ENCODE results near the gene BMI1.
A peak's percentile ranks its signal among the peaks of the same experiment; 100 is the strongest.

BMI1 gene

GRCh38 chr10:22319980-22320558, 830 bp upstream of the BMI1 start:
- peak; percentile 19 for DNase-seq

- peak; percentile 16 for DNase-seq
Observed at GRCh38 chr10:22321156-22321923, 441 bp downstream of the BMI1 start.

DNA sequence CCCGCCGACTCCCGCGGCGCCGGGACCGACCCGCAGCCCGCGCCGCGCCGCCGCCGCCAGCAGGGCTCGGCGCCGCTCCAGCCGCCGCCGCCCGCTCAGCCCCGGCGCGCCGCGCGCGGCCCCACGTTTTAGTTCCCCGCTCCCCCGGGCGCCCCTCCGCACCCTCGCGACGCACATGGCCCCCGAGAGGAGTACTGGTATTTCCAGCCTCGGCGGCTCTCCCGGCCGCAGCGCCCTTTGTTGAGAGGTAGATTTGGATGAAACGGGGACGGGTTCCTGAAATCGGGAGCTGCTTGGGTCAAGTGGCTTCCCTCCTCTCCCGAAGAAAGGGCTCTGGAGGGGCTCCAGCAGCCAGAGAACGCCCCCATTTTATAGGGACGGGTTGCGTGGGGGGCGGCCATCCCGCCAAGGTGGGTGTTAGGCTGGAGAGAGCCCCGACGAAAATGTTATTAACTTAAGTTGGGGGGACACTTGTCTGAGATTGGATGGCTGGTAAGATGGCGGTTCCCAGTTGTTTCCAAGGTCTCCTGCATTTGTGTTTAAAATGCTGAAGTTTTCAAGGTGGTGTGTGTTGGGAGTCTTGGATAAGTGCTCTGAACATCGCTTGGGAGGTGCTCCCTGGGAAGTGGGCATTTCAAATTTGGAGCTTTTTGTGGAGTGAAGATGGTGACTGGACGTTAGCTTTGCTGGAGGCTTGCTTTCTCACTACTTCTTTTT, 1.2 kb downstream of the BMI1 start:
- no peak for DNase-seq

- no peak for DNase-seq
Observed at GRCh38 chr10:22322641-22323160, 1.8 kb downstream of the BMI1 start.

DNA sequence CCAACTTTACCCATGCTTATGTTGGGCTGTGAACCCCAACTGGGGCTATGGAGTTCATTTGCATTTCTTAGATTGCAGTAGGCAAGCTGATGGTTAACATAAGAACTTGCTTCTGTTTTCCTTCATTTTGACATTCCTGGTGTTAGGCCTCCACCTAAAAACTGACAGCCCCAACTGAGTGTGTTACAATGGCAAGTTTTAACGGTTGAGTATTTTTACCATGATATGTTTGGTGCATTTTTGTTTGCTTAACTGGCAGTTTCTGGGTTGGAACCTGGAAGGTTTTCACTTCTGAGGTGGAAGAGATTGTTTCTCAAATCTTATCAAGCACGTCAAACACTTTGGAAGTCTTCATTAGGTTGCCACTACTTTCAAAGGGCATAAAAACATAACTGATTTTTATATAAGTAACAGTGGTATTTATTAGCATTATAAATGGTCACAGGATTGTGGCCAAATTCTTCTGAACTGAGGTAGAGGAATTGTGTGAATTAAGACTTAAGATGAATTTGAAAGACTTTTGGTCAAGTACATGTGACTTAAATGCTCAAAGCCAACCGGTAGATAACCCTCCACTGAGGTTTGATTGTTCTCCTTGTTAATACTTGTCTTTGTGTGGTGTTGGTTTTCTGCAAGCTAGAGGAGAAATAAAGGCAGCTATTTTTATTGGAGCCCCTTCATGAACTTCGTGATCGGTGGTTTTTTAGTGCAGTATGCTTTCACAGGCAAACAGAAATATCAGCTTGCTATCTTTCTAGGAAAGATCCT, 2.8 kb downstream of the BMI1 start:
- no peak for DNase-seq

DNA sequence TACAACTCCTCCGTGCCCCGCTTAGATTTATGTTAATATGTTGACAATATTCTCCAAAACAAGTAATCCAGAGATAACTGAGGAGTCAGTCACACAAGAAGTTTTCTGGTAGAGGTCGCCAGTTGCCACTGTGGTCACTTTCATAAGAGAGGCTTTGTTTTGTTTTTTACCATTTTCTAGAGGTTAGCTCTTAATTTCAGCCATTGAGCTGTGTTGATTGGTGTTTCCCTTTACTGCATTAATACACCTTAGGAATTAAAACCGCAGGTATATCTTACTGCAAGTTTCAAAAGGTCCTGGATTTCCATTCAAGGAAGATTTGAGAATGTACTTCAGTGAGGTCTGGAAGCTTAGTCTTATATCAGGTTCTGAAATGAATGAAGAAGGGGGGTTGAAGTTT, 3.5 kb downstream of the BMI1 start:
- no peak for DNase-seq

- no peak for DNase-seq
Observed at GRCh38 chr10:22324893-22325271, 4.0 kb downstream of the BMI1 start.

- peak; percentile 26 for DNase-seq
Observed at GRCh38 chr10:22325272-22326144, 4.6 kb downstream of the BMI1 start.

DNA sequence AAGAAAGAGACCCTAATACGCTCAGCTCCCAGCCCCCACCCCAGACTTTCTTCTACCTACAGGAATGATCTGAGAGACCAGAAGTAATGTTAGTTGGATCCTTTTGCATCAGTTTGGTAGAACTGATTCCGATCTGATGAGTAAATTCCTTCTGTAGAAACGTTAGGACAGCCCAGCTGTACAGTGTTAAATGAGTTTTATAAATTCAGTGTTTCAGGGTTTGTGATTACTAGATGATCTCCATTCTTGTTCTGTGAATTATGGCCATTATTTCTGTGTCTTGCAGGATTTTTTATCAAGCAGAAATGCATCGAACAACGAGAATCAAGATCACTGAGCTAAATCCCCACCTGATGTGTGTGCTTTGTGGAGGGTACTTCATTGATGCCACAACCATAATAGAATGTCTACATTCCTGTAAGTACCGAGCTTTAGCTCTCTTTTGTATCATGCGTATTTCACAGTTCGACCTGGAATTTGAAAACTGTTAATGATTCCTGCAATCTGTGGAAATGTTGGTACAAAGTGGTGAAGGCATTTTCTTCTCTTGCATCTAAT, 5.3 kb downstream of the BMI1 start:
- no peak for DNase-seq

DNA sequence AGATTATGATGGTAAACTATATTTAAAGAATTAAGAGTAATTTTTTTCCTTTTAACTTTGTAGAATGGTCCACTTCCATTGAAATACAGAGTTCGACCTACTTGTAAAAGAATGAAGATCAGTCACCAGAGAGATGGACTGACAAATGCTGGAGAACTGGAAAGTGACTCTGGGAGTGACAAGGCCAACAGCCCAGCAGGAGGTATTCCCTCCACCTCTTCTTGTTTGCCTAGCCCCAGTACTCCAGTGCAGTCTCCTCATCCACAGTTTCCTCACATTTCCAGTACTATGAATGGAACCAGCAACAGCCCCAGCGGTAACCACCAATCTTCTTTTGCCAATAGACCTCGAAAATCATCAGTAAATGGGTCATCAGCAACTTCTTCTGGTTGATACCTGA, 8.3 kb downstream of the BMI1 start:
- DNase-seq = no peak

- no peak for DNase-seq
Observed at GRCh38 chr10:22332116-22332692, 11.3 kb downstream of the BMI1 start.

GRCh38 chr10:22333167-22333974, 12.5 kb downstream of the BMI1 start:
- DNase-seq = no peak

DNA sequence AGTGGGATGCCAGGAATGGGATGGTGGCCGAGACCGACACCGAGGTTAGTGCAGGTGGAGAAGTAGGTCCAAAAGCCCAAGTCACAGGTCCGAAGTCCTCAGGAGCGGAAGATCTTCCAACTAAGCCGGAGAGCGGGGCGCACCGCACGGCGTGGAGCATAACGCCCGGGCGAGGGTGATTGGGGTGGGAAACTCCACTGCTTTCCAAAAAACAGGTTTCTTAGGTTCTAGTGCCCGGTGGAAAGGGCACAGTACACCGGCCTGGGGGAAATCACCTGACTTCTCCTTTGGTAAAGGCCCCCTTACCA, 13.0 kb downstream of the BMI1 start:
- no peak for DNase-seq

GRCh38 chr10:22334414-22335172, 13.7 kb downstream of the BMI1 start:
- DNase-seq = no peak

GRCh38 chr10:22335173-22335933, 14.5 kb downstream of the BMI1 start:
- no peak for DNase-seq

DNA sequence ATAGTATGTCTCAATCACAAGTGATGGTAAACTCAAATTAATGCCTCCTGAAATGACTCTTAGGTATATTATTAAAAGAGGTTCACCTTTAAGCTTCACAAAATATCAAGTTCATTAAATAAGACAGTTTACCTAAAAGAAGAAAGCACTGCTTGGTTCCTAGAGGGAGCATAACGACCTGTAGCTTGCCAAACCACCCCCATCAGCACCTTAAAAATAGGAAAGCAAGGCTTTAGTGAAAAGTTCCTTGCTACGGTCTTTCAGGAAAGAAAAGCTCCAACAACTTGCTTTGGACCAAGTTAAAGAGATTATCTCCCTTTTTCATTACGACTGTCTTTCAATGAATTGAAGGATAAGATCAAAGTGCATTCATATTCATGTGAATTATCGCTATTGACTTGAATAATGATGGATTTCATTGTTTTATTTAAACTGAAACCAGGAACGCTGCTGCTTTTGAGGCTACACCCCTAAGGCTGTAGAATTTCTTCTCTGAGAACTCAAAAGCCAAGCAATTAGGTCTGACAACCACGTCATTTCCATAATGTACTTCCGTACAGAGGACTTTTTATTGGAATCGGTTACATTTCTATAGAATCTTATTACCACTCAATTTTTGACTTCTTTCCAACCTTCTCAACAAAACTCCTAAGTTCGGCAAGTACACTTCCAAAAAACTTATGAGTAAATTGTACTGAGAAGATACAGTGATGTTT, 17.4 kb downstream of the BMI1 start:
- no peak for DNase-seq

DNA sequence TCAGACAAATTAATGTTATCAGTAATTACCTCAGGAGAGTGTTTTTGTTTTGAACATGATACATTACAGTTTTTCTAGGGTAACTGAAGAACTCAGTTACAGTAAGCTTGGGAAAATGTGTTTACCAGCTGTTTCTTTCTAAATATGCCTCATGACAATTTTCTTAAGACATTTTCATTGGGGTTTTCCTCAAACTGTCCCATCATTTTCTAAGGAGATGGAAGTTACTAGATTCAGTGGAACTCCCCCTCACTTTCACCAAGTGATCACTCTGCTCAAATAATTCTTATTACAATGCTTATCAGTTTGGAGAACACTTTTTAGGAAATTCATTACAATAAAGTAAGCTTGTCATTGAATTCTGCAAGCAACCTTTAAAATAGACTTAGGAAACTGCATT, 18.0 kb downstream of the BMI1 start:
- no peak for DNase-seq

GRCh38 chr10:22339761-22340328, 18.9 kb downstream of the BMI1 start:
- peak; percentile 51 for DNase-seq

All from NCI-H526 treated with DMSO at 0.1 percent for 48 hours (cell line).